PC-9 (cell line): ENCODE measurements around the gene PTPN2. TPM values are rescaled to one million over a fixed set of nuclear protein-coding genes. Genes with fewer than 3 reads are reported as not detected.
"Not testable (repeated sequence)": the region's sequence is repeated elsewhere in the genome, so short reads cannot be mapped to it uniquely, and the experiment has no call there.

ENCODE experiments used
- BruUV-seq: library from RNA; stranded (reverse); fragments of 400-500 nt; replicated peaks from 2 replicates; lab custom pipeline; 2021; lab: Mats Ljungman, UMichigan
- CTCF ChIA-PET: fragments of 300-600 bp; sonication (Branson Sonifier 250); formaldehyde crosslinking; loops from one replicate; lab custom pipeline; 2022; ENCODE audit warnings: antibody characterized with exemption; lab: Charles Lee
- POLR2A ChIA-PET: fragments of 300-600 bp; sonication (Branson Sonifier 250); formaldehyde crosslinking; loops from one replicate; lab custom pipeline; 2022; ENCODE audit warnings: antibody characterized with exemption; ENCODE audit not compliant: unreplicated experiment; lab: Charles Lee
- DNase-seq, 2 experiments: peaks; one replicate each; pipeline versions ENCODE4 v3.0.0 to v3.0.0-alpha.2; 2015 to 2022; ENCODE audit warnings: mixed read lengths in 1 of 2
- H2AFZ ChIP-seq: fragments of 200-600 bp; sonication (generic); 2 replicates; pipeline ENCODE4 v1.8.1; 2017; ENCODE audit warnings: antibody characterized with exemption
- H3F3A ChIP-seq: fragments of 200-600 bp; sonication (generic); 2 replicates; pipeline ENCODE4 v1.8.1; 2017; ENCODE audit warnings: antibody characterized with exemption, mild to moderate bottlenecking, low read depth; ENCODE audit not compliant: insufficient read depth
- H3K27ac ChIP-seq: fragments of 200-600 bp; sonication (generic); 2 replicates; pipeline ENCODE4 v1.6.1; 2016; ENCODE audit warnings: mixed run types
- H3K27me3 ChIP-seq: fragments of 200-600 bp; sonication (generic); 2 replicates; pipeline ENCODE4 v1.6.1; 2016; ENCODE audit warnings: low read depth, mixed run types; ENCODE audit not compliant: insufficient read depth
- H3K36me3 ChIP-seq: fragments of 200-600 bp; sonication (generic); 2 replicates; pipeline ENCODE4 v1.6.1; 2016; ENCODE audit warnings: low read depth, mixed run types
- H3K4me1 ChIP-seq: fragments of 200-600 bp; sonication (generic); replicated peaks from 2 replicates; pipeline ENCODE4 v1.6.1; 2016; ENCODE audit warnings: mixed run types; ENCODE audit not compliant: insufficient read depth
- H3K4me2 ChIP-seq: fragments of 200-600 bp; sonication (generic); 2 replicates; pipeline ENCODE4 v1.6.1; 2017; ENCODE audit warnings: mixed run types
- H3K4me3 ChIP-seq: fragments of 200-600 bp; sonication (generic); 2 replicates; pipeline ENCODE4 v1.6.1; 2016; ENCODE audit warnings: mixed run types
- H3K79me2 ChIP-seq: fragments of 200-600 bp; sonication (generic); 2 replicates; pipeline ENCODE4 v1.6.1; 2017; ENCODE audit warnings: low read depth, mixed run types
- H3K9me2 ChIP-seq: fragments of 200-600 bp; sonication (generic); 2 replicates; pipeline ENCODE4 v1.8.1; 2017; ENCODE audit warnings: mild to moderate bottlenecking; ENCODE audit not compliant: insufficient read depth
- H3K9me3 ChIP-seq: fragments of 200-600 bp; sonication (generic); 2 replicates; pipeline ENCODE4 v1.8.1; 2016; ENCODE audit warnings: low read depth; ENCODE audit not compliant: insufficient read depth
- H4K20me1 ChIP-seq: fragments of 200-600 bp; sonication (generic); 2 replicates; pipeline ENCODE4 v1.8.1; 2017; ENCODE audit not compliant: insufficient read depth
- CTCF ChIP-seq: fragments of 200-600 bp; sonication (generic); conservative IDR thresholded peaks from 2 replicates; pipeline ENCODE4 v1.6.1; 2017; ENCODE audit warnings: mixed run types, antibody characterized with exemption, mild to moderate bottlenecking, moderate library complexity
- EZH2 ChIP-seq: fragments of 200-600 bp; sonication (generic); IDR thresholded peaks from 2 replicates; pipeline ENCODE4 v1.8.0; 2017; ENCODE audit warnings: antibody characterized with exemption, low read depth
- intact Hi-C: fragments of 100-400 bp; cut with micrococcal nuclease; formaldehyde crosslinking; loops from one replicate; pipeline ENCODE4 v1.10.0; 2022; ENCODE audit not compliant: unreplicated experiment
- total RNA-seq: library from RNA; stranded (reverse); gene quantifications from 2 replicates; pipeline ENCODE4 v1.2.3, GENCODE V29; 2021

Gene PTPN2
- total RNA-seq, 1 experiment from 2014 or later = 78.1 TPM

- H3K9me3 ChIP-seq = no peaks in the 10 kb centered on the region
- no peak overlapping the region for H2AFZ ChIP-seq
- ChIA-PET CTCF (interaction anchor here (0.6 kb wide), 8 partner anchors 42 to 909 kb away, joined by 3 to 8 read pairs (median 3); no protein-coding TSS in a partner anchor), POLR2A (interaction anchor here (0.5 to 1.3 kb wide), 17 partner anchors 13 to 1308 kb away, joined by 3 to 35 read pairs (median 6); no protein-coding TSS in a partner anchor)
- peaks cover 33% of the 10 kb centered on the region for H3K4me1 ChIP-seq
- peaks cover 32% of the 10 kb centered on the region for H4K20me1 ChIP-seq
- peaks cover 81% of the 10 kb centered on the region for H3K79me2 ChIP-seq
- TF ChIP-seq CTCF = no peak
- TF ChIP-seq EZH2 = no peak
- H3K27me3 ChIP-seq = no peaks in the 10 kb centered on the region
- H3F3A ChIP-seq = 0 out of 2 replicates have a peak, but pooled peaks cover 11% of the 10 kb centered on the region
- intact Hi-C loops = loop anchor here (1.0 to 5.0 kb wide), 3 partner anchors 20 to 65 kb away; partner anchors contain the start of gene SEH1L
- peaks cover 6% of the 10 kb centered on the region; the same call in 1 of the 2 replicates for H3K36me3 ChIP-seq
- DNase-seq = no peak
- H3K9me2 ChIP-seq = no peaks in the 10 kb centered on the region
- TSS peak; percentile 25 for BruUV-seq
- H3K4me2 ChIP-seq = peak overlapping the region; percentile 90
- peak overlapping the region; percentile 99 for H3K4me3 ChIP-seq
- peak overlapping the region; percentile 95 for H3K27ac ChIP-seq
Observed at GRCh38 chr18:12882453-12883371, 1.3 kb downstream of the PTPN2 start.

- Histone ChIP-seq H3K79me2 (peaks cover 93% of the 10 kb centered on the region), H3K27me3 (no peaks in the 10 kb centered on the region), H3K27ac (no peak overlapping the region), H2AFZ (no peak overlapping the region), H3K4me1 (peaks cover 26% of the 10 kb centered on the region), H3K36me3 (peaks cover 7% of the 10 kb centered on the region; the same call in 1 of the 2 replicates), H3K4me3 (no peak overlapping the region), H3F3A (0 out of 2 replicates have a peak, but pooled peaks cover 6% of the 10 kb centered on the region), H3K9me3 (0 out of 2 replicates have a peak, but pooled peaks cover 1% of the 10 kb centered on the region), H3K9me2 (no peaks in the 10 kb centered on the region), H4K20me1 (peaks cover 42% of the 10 kb centered on the region), H3K4me2 (peak overlapping the region; percentile 90; the same call in 1 of the 2 replicates)
- ChIA-PET CTCF (interaction anchor here (1.4 kb wide), 1 partner anchor 10 kb away, joined by 3 read pairs; no protein-coding TSS in a partner anchor), POLR2A (no interaction called here)
- DNase-seq = no peak
- TF ChIP-seq CTCF (no peak), EZH2 (no peak)
- intact Hi-C loops = loop anchor here (5.0 kb wide), 1 partner anchor 67 kb away; the partner anchor contains the start of gene SEH1L
- BruUV-seq = no TSS peak
Observed at GRCh38 chr18:12880541-12880910, 3.5 kb downstream of the PTPN2 start.

GRCh38 chr18:12879840-12880540 lies 4.0 kb downstream of the PTPN2 start:
- no peak for DNase-seq
- no peak for TF ChIP-seq CTCF
- no peak for TF ChIP-seq EZH2
- Histone ChIP-seq H3K36me3 (peaks cover 9% of the 10 kb centered on the region; the same call in 1 of the 2 replicates), H3K9me2 (no peaks in the 10 kb centered on the region), H3K4me2 (peak overlapping the region; percentile 90; the same call in 1 of the 2 replicates), H3K79me2 (peaks cover 93% of the 10 kb centered on the region), H3F3A (0 out of 2 replicates have a peak, but pooled peaks cover 6% of the 10 kb centered on the region), H3K4me1 (peaks cover 26% of the 10 kb centered on the region), H2AFZ (no peak overlapping the region), H3K27me3 (no peaks in the 10 kb centered on the region), H3K27ac (no peak overlapping the region), H4K20me1 (peaks cover 42% of the 10 kb centered on the region), H3K9me3 (0 out of 2 replicates have a peak, but pooled peaks cover 4% of the 10 kb centered on the region), H3K4me3 (no peak overlapping the region)
- POLR2A ChIA-PET = no interaction called here
- CTCF ChIA-PET = no interaction called here
- intact Hi-C loops = loop anchor here (5.0 kb wide), 1 partner anchor 67 kb away; the partner anchor contains the start of gene SEH1L
- BruUV-seq = no TSS peak

GRCh38 chr18:12874992-12875391 lies 9.0 kb downstream of the PTPN2 start:
- H3F3A ChIP-seq, BruUV-seq, H3K9me3 ChIP-seq, intact Hi-C loops, H3K4me1 ChIP-seq, H3K9me2 ChIP-seq, DNase-seq, POLR2A ChIA-PET, CTCF ChIA-PET, H3K4me2 ChIP-seq, H3K36me3 ChIP-seq, H3K27me3 ChIP-seq, H3K27ac ChIP-seq, H2AFZ ChIP-seq, H3K4me3 ChIP-seq: not testable (repeated sequence)
- Histone ChIP-seq H3K79me2 (peaks cover 73% of the 10 kb centered on the region), H4K20me1 (peaks cover 33% of the 10 kb centered on the region)
